Lower leg skin (tissue), 3 donors: ENCODE measurements around the gene GTF2IRD1.

ENCODE experiments used
- POLR2A ChIP-seq, 2 donors: fragments of 450-650 bp; IDR thresholded peaks; one replicate each; pipeline ENCODE4 v1.6.1; 2016 to 2017; ENCODE audit warnings: antibody characterized with exemption in 2 of 2, mild to moderate bottlenecking in 1 of 2, moderate library complexity in 1 of 2
- TF ChIP-seq, protein P1 (sequence below), 3 donors: fragments of 450-650 bp; IDR thresholded peaks; one replicate each; pipeline ENCODE4 v1.5.1; 2016; ENCODE audit warnings: antibody characterized with exemption in 3 of 3, mild to moderate bottlenecking in 3 of 3, moderate library complexity in 2 of 3

- TF ChIP-seq, protein P1, sequence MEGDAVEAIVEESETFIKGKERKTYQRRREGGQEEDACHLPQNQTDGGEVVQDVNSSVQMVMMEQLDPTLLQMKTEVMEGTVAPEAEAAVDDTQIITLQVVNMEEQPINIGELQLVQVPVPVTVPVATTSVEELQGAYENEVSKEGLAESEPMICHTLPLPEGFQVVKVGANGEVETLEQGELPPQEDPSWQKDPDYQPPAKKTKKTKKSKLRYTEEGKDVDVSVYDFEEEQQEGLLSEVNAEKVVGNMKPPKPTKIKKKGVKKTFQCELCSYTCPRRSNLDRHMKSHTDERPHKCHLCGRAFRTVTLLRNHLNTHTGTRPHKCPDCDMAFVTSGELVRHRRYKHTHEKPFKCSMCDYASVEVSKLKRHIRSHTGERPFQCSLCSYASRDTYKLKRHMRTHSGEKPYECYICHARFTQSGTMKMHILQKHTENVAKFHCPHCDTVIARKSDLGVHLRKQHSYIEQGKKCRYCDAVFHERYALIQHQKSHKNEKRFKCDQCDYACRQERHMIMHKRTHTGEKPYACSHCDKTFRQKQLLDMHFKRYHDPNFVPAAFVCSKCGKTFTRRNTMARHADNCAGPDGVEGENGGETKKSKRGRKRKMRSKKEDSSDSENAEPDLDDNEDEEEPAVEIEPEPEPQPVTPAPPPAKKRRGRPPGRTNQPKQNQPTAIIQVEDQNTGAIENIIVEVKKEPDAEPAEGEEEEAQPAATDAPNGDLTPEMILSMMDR (IDR thresholded peaks at IDR 0.05) = no peak
- TF ChIP-seq POLR2A (IDR thresholded peaks at IDR 0.05) = no peak
These were observed 11.5 kb downstream of the GTF2IRD1 start for GRCh38 chr7:74464931-74465886.
